HG02884 (cell line): ENCODE measurements around the gene USP17L29.
"Not testable (repeated sequence)": the region's sequence is repeated elsewhere in the genome, so short reads cannot be mapped to it uniquely, and the experiment has no call there.

ENCODE experiments used
- ATAC-seq: cut with Tn5 transposase; IDR thresholded peaks from one replicate; pipeline ENCODE4 v1.9.1; 2021; ENCODE audit warnings: mild to moderate bottlenecking, moderate library complexity; ENCODE audit not compliant: unreplicated experiment

Gene USP17L29

DNA sequence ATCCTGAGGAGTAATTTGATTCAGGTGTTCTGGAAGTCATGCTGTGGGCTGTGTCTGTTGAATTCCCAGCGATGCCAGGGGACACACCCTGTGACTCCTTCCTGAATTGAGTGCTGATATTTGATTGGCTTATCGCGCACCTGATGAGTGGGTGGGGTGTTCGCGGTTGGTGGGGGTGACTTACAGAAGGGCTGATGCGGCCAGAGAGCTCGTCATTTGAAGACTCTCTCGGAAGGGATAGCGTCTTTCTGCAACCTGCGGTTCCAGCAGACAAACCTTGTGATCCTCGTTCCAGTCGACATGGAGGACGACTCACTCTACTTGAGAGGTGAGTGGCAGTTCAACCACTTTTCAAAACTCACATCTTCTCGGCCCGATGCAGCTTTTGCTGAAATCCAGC, at the start of gene USP17L29:
USP17L29 (plus strand) TSS at position 301 of the 400 bp plus-strand sequence; CDS start at position 301, 0 bp downstream.
- ATAC-seq: not testable (repeated sequence)

DNA sequence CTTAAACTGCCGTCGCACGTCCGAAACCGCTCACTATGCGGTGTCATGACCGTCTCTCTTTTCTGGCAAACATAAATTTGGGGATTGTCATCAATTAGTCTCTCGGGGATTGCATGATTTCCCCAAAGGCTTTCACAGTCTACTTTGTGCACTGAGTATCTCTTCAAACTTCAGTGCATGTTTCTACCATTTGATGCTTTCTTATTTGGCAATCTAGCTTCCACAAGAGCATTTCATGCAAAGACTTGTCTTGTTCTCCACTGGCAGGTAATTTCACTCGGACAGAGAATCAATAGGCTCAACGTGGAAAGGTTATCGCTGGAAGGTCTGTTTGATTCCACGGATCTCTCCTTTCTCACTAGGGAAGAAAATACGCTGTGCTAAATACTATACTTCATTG, 29.2 kb upstream of the USP17L29 start:
- ATAC-seq: not testable (repeated sequence)

DNA sequence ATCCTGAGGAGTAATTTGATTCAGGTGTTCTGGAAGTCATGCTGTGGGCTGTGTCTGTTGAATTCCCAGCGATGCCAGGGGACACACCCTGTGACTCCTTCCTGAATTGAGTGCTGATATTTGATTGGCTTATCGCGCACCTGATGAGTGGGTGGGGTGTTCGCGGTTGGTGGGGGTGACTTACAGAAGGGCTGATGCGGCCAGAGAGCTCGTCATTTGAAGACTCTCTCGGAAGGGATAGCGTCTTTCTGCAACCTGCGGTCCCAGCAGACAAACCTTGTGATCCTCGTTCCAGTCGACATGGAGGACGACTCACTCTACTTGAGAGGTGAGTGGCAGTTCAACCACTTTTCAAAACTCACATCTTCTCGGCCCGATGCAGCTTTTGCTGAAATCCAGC, 28.6 kb upstream of the USP17L29 start, which contains the start of gene USP17L24:
USP17L24 (plus strand) TSS at position 301 of the 400 bp plus-strand sequence; CDS start at position 301, 0 bp downstream.
- ATAC-seq: not testable (repeated sequence)

DNA sequence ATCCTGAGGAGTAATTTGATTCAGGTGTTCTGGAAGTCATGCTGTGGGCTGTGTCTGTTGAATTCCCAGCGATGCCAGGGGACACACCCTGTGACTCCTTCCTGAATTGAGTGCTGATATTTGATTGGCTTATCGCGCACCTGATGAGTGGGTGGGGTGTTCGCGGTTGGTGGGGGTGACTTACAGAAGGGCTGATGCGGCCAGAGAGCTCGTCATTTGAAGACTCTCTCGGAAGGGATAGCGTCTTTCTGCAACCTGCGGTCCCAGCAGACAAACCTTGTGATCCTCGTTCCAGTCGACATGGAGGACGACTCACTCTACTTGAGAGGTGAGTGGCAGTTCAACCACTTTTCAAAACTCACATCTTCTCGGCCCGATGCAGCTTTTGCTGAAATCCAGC, 23.8 kb upstream of the USP17L29 start, which contains the start of gene USP17L25:
USP17L25 (plus strand) TSS at position 301 of the 400 bp plus-strand sequence; CDS start at position 301, 0 bp downstream.
- not testable (repeated sequence) for ATAC-seq

DNA sequence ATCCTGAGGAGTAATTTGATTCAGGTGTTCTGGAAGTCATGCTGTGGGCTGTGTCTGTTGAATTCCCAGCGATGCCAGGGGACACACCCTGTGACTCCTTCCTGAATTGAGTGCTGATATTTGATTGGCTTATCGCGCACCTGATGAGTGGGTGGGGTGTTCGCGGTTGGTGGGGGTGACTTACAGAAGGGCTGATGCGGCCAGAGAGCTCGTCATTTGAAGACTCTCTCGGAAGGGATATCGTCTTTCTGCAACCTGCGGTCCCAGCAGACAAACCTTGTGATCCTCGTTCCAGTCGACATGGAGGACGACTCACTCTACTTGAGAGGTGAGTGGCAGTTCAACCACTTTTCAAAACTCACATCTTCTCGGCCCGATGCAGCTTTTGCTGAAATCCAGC, 19.1 kb upstream of the USP17L29 start, which contains the start of gene USP17L26:
USP17L26 (plus strand) TSS at position 301 of the 400 bp plus-strand sequence; CDS start at position 301, 0 bp downstream.
- ATAC-seq: not testable (repeated sequence)

- not testable (repeated sequence) for ATAC-seq
Observed at GRCh38 chr4:9339103-9339502, 14.3 kb upstream of the USP17L29 start, which contains the start of gene USP17L5. Gene USP17L5 (plus strand): TSS chr4:9339403. CDS start chr4:9339403, 0 bp downstream.

GRCh38 chr4:9343848-9344247, 9.6 kb upstream of the USP17L29 start, which contains the start of gene USP17L27:
Gene USP17L27 (plus strand): TSS chr4:9344148. CDS start chr4:9344148, 0 bp downstream.
- ATAC-seq: not testable (repeated sequence)

DNA sequence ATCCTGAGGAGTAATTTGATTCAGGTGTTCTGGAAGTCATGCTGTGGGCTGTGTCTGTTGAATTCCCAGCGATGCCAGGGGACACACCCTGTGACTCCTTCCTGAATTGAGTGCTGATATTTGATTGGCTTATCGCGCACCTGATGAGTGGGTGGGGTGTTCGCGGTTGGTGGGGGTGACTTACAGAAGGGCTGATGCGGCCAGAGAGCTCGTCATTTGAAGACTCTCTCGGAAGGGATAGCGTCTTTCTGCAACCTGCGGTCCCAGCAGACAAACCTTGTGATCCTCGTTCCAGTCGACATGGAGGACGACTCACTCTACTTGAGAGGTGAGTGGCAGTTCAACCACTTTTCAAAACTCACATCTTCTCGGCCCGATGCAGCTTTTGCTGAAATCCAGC, 4.8 kb upstream of the USP17L29 start, which contains the start of gene USP17L28:
USP17L28 (plus strand) TSS at position 301 of the 400 bp plus-strand sequence; CDS start at position 301, 0 bp downstream.
- not testable (repeated sequence) for ATAC-seq

GRCh38 chr4:9350866-9351265, 2.6 kb upstream of the USP17L29 start:
- not testable (repeated sequence) for ATAC-seq

DNA sequence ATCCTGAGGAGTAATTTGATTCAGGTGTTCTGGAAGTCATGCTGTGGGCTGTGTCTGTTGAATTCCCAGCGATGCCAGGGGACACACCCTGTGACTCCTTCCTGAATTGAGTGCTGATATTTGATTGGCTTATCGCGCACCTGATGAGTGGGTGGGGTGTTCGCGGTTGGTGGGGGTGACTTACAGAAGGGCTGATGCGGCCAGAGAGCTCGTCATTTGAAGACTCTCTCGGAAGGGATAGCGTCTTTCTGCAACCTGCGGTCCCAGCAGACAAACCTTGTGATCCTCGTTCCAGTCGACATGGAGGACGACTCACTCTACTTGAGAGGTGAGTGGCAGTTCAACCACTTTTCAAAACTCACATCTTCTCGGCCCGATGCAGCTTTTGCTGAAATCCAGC, 9.4 kb downstream of the USP17L29 start, which contains the start of gene USP17L30:
USP17L30 (plus strand) TSS at position 301 of the 400 bp plus-strand sequence; CDS start at position 301, 0 bp downstream.
- not testable (repeated sequence) for ATAC-seq

GRCh38 chr4:9379881-9380280, 26.4 kb downstream of the USP17L29 start:
- not testable (repeated sequence) for ATAC-seq

GRCh38 chr4:9381012-9381534, 27.6 kb downstream of the USP17L29 start:
- ATAC-seq: not testable (repeated sequence)

- no peak for ATAC-seq
Observed at GRCh38 chr4:9384126-9384525, 30.7 kb downstream of the USP17L29 start.

DNA sequence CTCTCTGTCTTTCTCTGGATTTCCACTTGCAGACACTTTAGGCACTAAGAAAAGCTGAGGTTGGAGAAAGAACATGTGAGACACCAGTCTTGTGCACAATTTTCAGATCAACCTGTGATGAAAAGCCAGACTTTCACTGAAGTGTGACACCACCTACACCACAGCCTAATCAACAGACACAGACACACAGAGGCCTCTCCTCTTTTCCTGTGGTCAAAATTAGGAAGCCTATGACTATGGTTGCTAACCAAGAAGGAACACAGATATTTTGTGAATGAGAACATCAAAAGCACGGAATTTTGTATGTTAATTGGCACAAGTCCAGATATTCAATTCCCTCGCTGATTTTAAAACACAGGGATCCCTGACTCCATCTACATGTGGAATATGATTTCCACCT, 35.6 kb downstream of the USP17L29 start:
- ATAC-seq: not testable (repeated sequence)
